ENCODE measurements around the gene BMPR2.
"Not testable (repeated sequence)": the region's sequence is repeated elsewhere in the genome, so short reads cannot be mapped to it uniquely, and the experiment has no call there.

Gene BMPR2

GRCh38 chr2:202373490-202373889 is 2.6 kb upstream of the BMPR2 start:
- peak; percentile 69 for DNase-seq (ENCODE audit: low read depth)
- no peak overlapping the region for H3K4me3 ChIP-seq (ENCODE audit: control insufficient read depth, low read depth, low read length)
- no peak for TF ChIP-seq CTCF (conservative IDR thresholded peaks at IDR 0.05; ENCODE audit: control insufficient read depth, insufficient read depth, low read depth, low read length)

GRCh38 chr2:202374383-202374782 is 1.7 kb upstream of the BMPR2 start:
- not testable (repeated sequence) for DNase-seq (ENCODE audit: low read depth); H3K4me3 ChIP-seq (ENCODE audit: control insufficient read depth, low read depth, low read length)

GRCh38 chr2:202375033-202375608 is 1.0 kb upstream of the BMPR2 start:
- peak; percentile 63 for DNase-seq (ENCODE audit: low read depth)
- TF ChIP-seq CTCF (conservative IDR thresholded peaks at IDR 0.05; ENCODE audit: control insufficient read depth, insufficient read depth, low read depth, low read length), result no peak
- peak overlapping the region; percentile 68 for H3K4me3 ChIP-seq (ENCODE audit: control insufficient read depth, low read depth, low read length)

GRCh38 chr2:202376460-202377206 is 506 bp downstream of the BMPR2 start:
- DNase-seq (ENCODE audit: low read depth), result peak; percentile 44
- no peak for TF ChIP-seq CTCF (conservative IDR thresholded peaks at IDR 0.05; ENCODE audit: control insufficient read depth, insufficient read depth, low read depth, low read length)
- H3K4me3 ChIP-seq (ENCODE audit: control insufficient read depth, low read depth, low read length), result peak overlapping the region; percentile 94

GRCh38 chr2:202377207-202377761 is 1.2 kb downstream of the BMPR2 start:
- H3K4me3 ChIP-seq (ENCODE audit: control insufficient read depth, low read depth, low read length), result peak overlapping the region; percentile 94
- DNase-seq (ENCODE audit: low read depth), result peak; percentile 32
- TF ChIP-seq CTCF (conservative IDR thresholded peaks at IDR 0.05; ENCODE audit: control insufficient read depth, insufficient read depth, low read depth, low read length), result no peak

- peak; percentile 17 for DNase-seq (ENCODE audit: low read depth)
- peak overlapping the region; percentile 94 for H3K4me3 ChIP-seq (ENCODE audit: control insufficient read depth, low read depth, low read length)
These were observed 1.9 kb downstream of the BMPR2 start for GRCh38 chr2:202378001-202378400.

More at GRCh38 chr2:202378001-202378400, 1.9 kb downstream of the BMPR2 start:
- TF ChIP-seq CTCF (conservative IDR thresholded peaks at IDR 0.05; ENCODE audit: control insufficient read depth, insufficient read depth, low read depth, low read length), result no peak
